H1 (cell line): ENCODE measurements around the gene ATCAY. TPM values are rescaled to one million over a fixed set of nuclear protein-coding genes. Genes with fewer than 3 reads are reported as not detected.

Experiments
- CTCF ChIA-PET: fragments of 300-600 bp; sonication (Branson Sonifier 250); formaldehyde crosslinking; loops from one replicate; lab custom pipeline; 2021; ENCODE audit not compliant: partially characterized antibody; lab: Charles Lee
- POLR2A ChIA-PET: fragments of 300-600 bp; sonication (Branson Sonifier 250); formaldehyde crosslinking; loops from one replicate; lab custom pipeline; 2021; ENCODE audit warnings: inconsistent platforms; ENCODE audit not compliant: partially characterized antibody; lab: Charles Lee
- DNase-seq, 2 experiments: peaks; one replicate each; pipeline versions ENCODE4 v3.0.0 to v3.0.0-alpha.2; 2010 to 2022; ENCODE audit warnings: low spot score in 2 of 2, low read depth in 1 of 2, mixed read lengths in 1 of 2
- FAIRE-seq: peaks from 2 replicates; lab custom pipeline; 2011; peaks lifted over from hg19 to GRCh38; lab: Jason Lieb, UNC
- H2AFZ ChIP-seq: 2 replicates; pipeline ENCODE4 v1.8.1; 2012; ENCODE audit warnings: low read length, inconsistent platforms
- H2AK5ac ChIP-seq: 2 replicates; pipeline ENCODE4 v1.6.1; 2013; ENCODE audit warnings: low read depth, low read length
- H2BK120ac ChIP-seq: replicated peaks from 2 replicates; pipeline ENCODE3; 2013; ENCODE audit warnings: low read depth, low read length, inconsistent platforms
- H2BK12ac ChIP-seq: 2 replicates; pipeline ENCODE4 v1.6.1; 2013; ENCODE audit warnings: low read depth, low read length
- H2BK15ac ChIP-seq: 2 replicates; pipeline ENCODE4 v1.6.1; 2013; ENCODE audit warnings: low read length
- H2BK20ac ChIP-seq: 2 replicates; pipeline ENCODE4 v1.6.1; 2013; ENCODE audit warnings: low read length
- H2BK5ac ChIP-seq: 2 replicates; pipeline ENCODE4 v1.6.1; 2013; ENCODE audit warnings: low read depth, low read length
- H3K14ac ChIP-seq: 2 replicates; pipeline ENCODE4 v1.6.1; 2013; ENCODE audit warnings: inconsistent platforms; ENCODE audit not compliant: insufficient read length
- H3K18ac ChIP-seq: 2 replicates; pipeline ENCODE4 v1.6.1; 2013; ENCODE audit warnings: low read length; ENCODE audit errors: extremely low read depth
- H3K23ac ChIP-seq: 2 replicates; pipeline ENCODE4 v1.6.1; 2013; ENCODE audit warnings: inconsistent platforms; ENCODE audit not compliant: insufficient read length
- H3K23me2 ChIP-seq: 2 replicates; pipeline ENCODE4 v1.6.1; 2013; ENCODE audit warnings: low read depth, low read length
- H3K27ac ChIP-seq: 2 replicates; pipeline ENCODE4 v1.6.1; 2011; ENCODE audit warnings: low read depth, low read length, inconsistent platforms
- H3K27me3 ChIP-seq, 4 experiments: replicated peaks in 1 of 4; 1 replicate in 1 of 4; 2 replicates in 3 of 4; pipeline versions ENCODE4 v1.6.1 to v1.8.1; 2011 to 2013; ENCODE audit warnings: low read length in 3 of 4, mild to moderate bottlenecking in 3 of 4, inconsistent platforms in 2 of 4, mixed read lengths in 2 of 4, moderate library complexity in 1 of 4; ENCODE audit not compliant: control insufficient read depth in 3 of 4, insufficient read depth in 3 of 4; ENCODE audit errors: extremely low read depth in 1 of 4
- H3K36me3 ChIP-seq, 4 experiments: 2 replicates each; pipeline versions ENCODE4 v1.6.1 to v1.8.1; 2011 to 2013; ENCODE audit warnings: mild to moderate bottlenecking in 4 of 4, low read length in 3 of 4, moderate library complexity in 2 of 4, control low read depth in 1 of 4, inconsistent platforms in 1 of 4; ENCODE audit not compliant: insufficient read depth in 4 of 4, control insufficient read depth in 2 of 4
- H3K4ac ChIP-seq: replicated peaks from 2 replicates; pipeline ENCODE3; 2013; ENCODE audit warnings: low read length, low read depth, mixed read lengths, inconsistent platforms; ENCODE audit not compliant: insufficient read length
- H3K4me1 ChIP-seq, 4 experiments: replicated peaks in 1 of 4; 1 replicate in 1 of 4; 2 replicates in 3 of 4; pipeline versions ENCODE4 v1.6.1 to v1.8.1; 2011 to 2013; ENCODE audit warnings: low read length in 3 of 4, inconsistent platforms in 2 of 4, mixed read lengths in 1 of 4; ENCODE audit not compliant: insufficient read depth in 4 of 4, control insufficient read depth in 3 of 4
- H3K4me2 ChIP-seq, 2 experiments: 2 replicates each; pipeline versions ENCODE4 v1.6.1 to v1.8.1; 2011 to 2013; ENCODE audit warnings: low read depth in 2 of 2, low read length in 2 of 2, control low read depth in 1 of 2, inconsistent platforms in 1 of 2, mild to moderate bottlenecking in 1 of 2; ENCODE audit not compliant: insufficient read depth in 1 of 2
- H3K4me3 ChIP-seq, 4 experiments: fragments of 200-600, 300-600 bp in 1 of 4; sonication (generic), shearing (Covaris generic), sonication (Bioruptor Twin) in 1 of 4; 2 replicates each; pipeline versions ENCODE4 v1.5.1 to v1.8.1; 2011 to 2016; ENCODE audit warnings: low read length in 4 of 4, low read depth in 3 of 4, control low read depth in 2 of 4, inconsistent platforms in 2 of 4, mild to moderate bottlenecking in 2 of 4, mixed read lengths in 1 of 4, moderate library complexity in 1 of 4; ENCODE audit not compliant: insufficient read depth in 2 of 4; ENCODE audit errors: extremely low read depth in 1 of 4
- H3K56ac ChIP-seq: replicated peaks from 2 replicates; pipeline ENCODE3; 2013; ENCODE audit warnings: low read depth, mild to moderate bottlenecking, mixed read lengths, low read length, inconsistent platforms; ENCODE audit not compliant: insufficient read length
- H3K79me1 ChIP-seq: 2 replicates; pipeline ENCODE4 v1.6.1; 2013; ENCODE audit warnings: low read depth, low read length, control low read depth
- H3K79me2 ChIP-seq, 2 experiments: 2 replicates each; pipeline versions ENCODE4 v1.6.1 to v1.8.1; 2012 to 2013; ENCODE audit warnings: low read length in 2 of 2, mild to moderate bottlenecking in 2 of 2, inconsistent platforms in 1 of 2; ENCODE audit not compliant: insufficient read depth in 2 of 2, control insufficient read depth in 1 of 2
- H3K9ac ChIP-seq, 4 experiments: replicated peaks in 1 of 4; 1 replicate in 1 of 4; 2 replicates in 3 of 4; pipeline versions ENCODE4 v1.6.1 to v1.8.1; 2011 to 2013; ENCODE audit warnings: low read depth in 3 of 4, low read length in 3 of 4, control low read depth in 2 of 4, mild to moderate bottlenecking in 2 of 4, moderate library complexity in 2 of 4, inconsistent platforms in 1 of 4; ENCODE audit errors: extremely low read depth in 1 of 4
- H3K9me3 ChIP-seq, 2 experiments: 2 replicates each; pipeline versions ENCODE4 v1.6.1 to v1.8.1; 2012 to 2013; ENCODE audit warnings: mild to moderate bottlenecking in 2 of 2, moderate library complexity in 2 of 2, control low read depth in 1 of 2, inconsistent platforms in 1 of 2, low read depth in 1 of 2, low read length in 1 of 2, mixed read lengths in 1 of 2; ENCODE audit not compliant: insufficient read depth in 2 of 2
- H4K20me1 ChIP-seq, 2 experiments: replicated peaks in 1 of 2; 2 replicates each; pipeline versions ENCODE3 to v1.8.1; 2011 to 2013; ENCODE audit warnings: inconsistent platforms in 2 of 2, low read length in 2 of 2, mild to moderate bottlenecking in 1 of 2; ENCODE audit not compliant: insufficient read depth in 2 of 2, control insufficient read depth in 1 of 2
- H4K5ac ChIP-seq: 2 replicates; pipeline ENCODE4 v1.6.1; 2013; ENCODE audit warnings: low read length, low read depth, mixed read lengths, inconsistent platforms; ENCODE audit not compliant: insufficient read length
- H4K8ac ChIP-seq: 2 replicates; pipeline ENCODE4 v1.8.0; 2013; ENCODE audit warnings: mild to moderate bottlenecking, moderate library complexity, low read length, inconsistent platforms; ENCODE audit not compliant: insufficient read depth; ENCODE audit errors: extremely low read depth
- H4K91ac ChIP-seq: replicated peaks from 2 replicates; pipeline ENCODE3; 2013; ENCODE audit warnings: low read length, mixed read lengths, inconsistent platforms; ENCODE audit not compliant: insufficient read length
- TAF7 ChIP-seq: optimal IDR thresholded peaks from 2 replicates; pipeline ENCODE3; 2011; ENCODE audit warnings: low read depth, mild to moderate bottlenecking, inconsistent platforms, low read length, moderate library complexity, borderline replicate concordance
- WGBS, 2 experiments: shearing (Covaris generic) in 1 of 2; methylation state at CpG; one replicate each; pipeline versions ENCODE4 v1.1.6 to v1.1.7; 2013 to 2015; ENCODE audit warnings: low lambda C conversion rate in 2 of 2, mixed read lengths in 2 of 2, inconsistent platforms in 1 of 2, low coverage in 1 of 2, missing lambda C conversion rate in 1 of 2; ENCODE audit not compliant: insufficient replicate concordance in 2 of 2, insufficient coverage in 1 of 2, insufficient read length in 1 of 2; ENCODE audit errors: extremely low coverage in 1 of 2, missing lambda C conversion rate in 1 of 2; 5-methylcytosine and 5-hydroxymethylcytosine counted together
- polyA plus RNA-seq, 7 experiments: library from polyadenylated mRNA; depleted of rRNA in 3 of 7; stranded (reverse) in 5 of 7; unstranded in 2 of 7; fragments of >200 nt in 5 of 7; fragments of 200-250 nt in 2 of 7; gene quantifications; 1 replicate in 5 of 7; 2 replicates in 1 of 7; 4 replicates in 1 of 7; pipeline versions ENCODE4 v1.2.1 to v1.2.3, GENCODE V29; 2011 to 2013; ENCODE audit warnings: missing spikeins in 2 of 7, mixed read lengths in 2 of 7
- total RNA-seq: library from RNA; stranded (reverse); fragmentation: NEBNext Ultra II Directional; extraction: Animal tissue kit (Norgen Biotek cat#: 25700); gene quantifications from 2 replicates; pipeline ENCODE4 v1.2.1, GENCODE V29; 2021

ATCAY gene
- total and polyA plus RNA-seq, 2 of the 8 experiments (the other 6 are each of a cell fraction or from before 2014, with no cell fraction given), result 24.4 to 33.8 TPM

- Histone ChIP-seq H4K20me1 (peaks cover 0 to 3% of the 10 kb centered on the region in 2 experiments), H3K4me1 (no peaks in the 10 kb centered on the region), H4K8ac (no peak overlapping the region), H3K4me2 (no peak overlapping the region), H2BK120ac (no peak overlapping the region), H3K9me3 (peaks cover 6 to 11% of the 10 kb centered on the region in 2 experiments), H4K5ac (no peak overlapping the region), H3K79me2 (no peaks in the 10 kb centered on the region), H4K91ac (no peak overlapping the region), H2AK5ac (no peak overlapping the region), H3K27me3 (no peaks in the 10 kb centered on the region; a peak in 1 of 7 replicates), H2BK12ac (no peak overlapping the region), H3K79me1 (no peaks in the 10 kb centered on the region), H3K14ac (no peak overlapping the region), H2AFZ (no peak overlapping the region), H2BK20ac (no peak overlapping the region), H3K4ac (no peak overlapping the region), H2BK15ac (no peak overlapping the region), H3K4me3 (no peak overlapping the region), H3K18ac (no peak overlapping the region), H3K36me3 (no peaks in the 10 kb centered on the region), H3K23me2 (peaks cover 2% of the 10 kb centered on the region; the same call in 1 of the 2 replicates), H3K23ac (no peak overlapping the region), H2BK5ac (no peak overlapping the region), H3K9ac (no peak overlapping the region), H3K27ac (no peak overlapping the region), H3K56ac (no peak overlapping the region)
- DNase-seq (no peak), FAIRE-seq (no peak)
- 81% methylated on average over 23 of the region's 34 CpGs; no CpG with 5 or more reads in 1 of the 2 experiments for WGBS, 2 experiments
- ChIA-PET POLR2A (interaction anchor here (0.6 kb wide), 1 partner anchor 119 kb away, joined by 3 read pairs; no protein-coding TSS in a partner anchor), CTCF (interaction anchor here (0.7 to 1.9 kb wide), 7 partner anchors 12 to 155 kb away, joined by 3 to 8 read pairs (median 3); no protein-coding TSS in a partner anchor)
- no peak for TF ChIP-seq TAF7
Measured at GRCh38 chr19:3833578-3834348, 46.7 kb upstream of the ATCAY start.
